SK-N-MC (cell line): ENCODE results near the gene ESRRB.
A peak's percentile ranks its signal among the peaks of the same experiment; 100 is the strongest.

Experiments used
- EZH2 ChIP-seq: fragments of 200-600 bp; sonication (generic); IDR thresholded peaks from one replicate; pipeline ENCODE4 v1.6.1; 2017; ENCODE audit warnings: antibody characterized with exemption
- FOXP2 ChIP-seq: optimal IDR thresholded peaks from 2 replicates; pipeline ENCODE3; 2011; ENCODE audit warnings: mild to moderate bottlenecking, moderate library complexity; ENCODE audit not compliant: insufficient read depth; ENCODE audit errors: extremely low read length, control extremely low read depth
- POLR2AphosphoS5 ChIP-seq: IDR thresholded peaks from 2 replicates; pipeline ENCODE4 v1.6.1; 2012; ENCODE audit warnings: mild to moderate bottlenecking, low read depth, low read length, borderline replicate concordance

GRCh38 chr14:76531821-76532318 is 155.9 kb downstream of the ESRRB start:
- no peak for TF ChIP-seq EZH2
- TF ChIP-seq POLR2AphosphoS5: peak; percentile 48; the same call in 1 of the 2 replicates
- TF ChIP-seq FOXP2: no peak
